Smooth muscle cell (in vitro differentiated cells): ENCODE data around the gene TCP11L1. TPM values are rescaled to one million over a fixed set of nuclear protein-coding genes. Genes with fewer than 3 reads are reported as not detected.

Experiments
- DNase-seq: peaks from one replicate; lab custom pipeline; 2025; ENCODE audit not compliant: unreplicated experiment; lab: John Stamatoyannopoulos, UW
- H2AFZ ChIP-seq: fragments of 200-600 bp; sonication (generic); 2 replicates; pipeline ENCODE4 v1.6.0; 2016; ENCODE audit warnings: antibody characterized with exemption, low read depth, mild to moderate bottlenecking
- H3F3A ChIP-seq: fragments of 200-600 bp; sonication (generic); 2 replicates; pipeline ENCODE4 v1.6.0; 2017; ENCODE audit warnings: antibody characterized with exemption, low read depth
- H3K27ac ChIP-seq: fragments of 200-600 bp; sonication (generic); 2 replicates; pipeline ENCODE4 v1.5.1; 2016; ENCODE audit warnings: low read depth, mild to moderate bottlenecking
- H3K27me3 ChIP-seq: fragments of 200-600 bp; sonication (generic); 2 replicates; pipeline ENCODE4 v1.6.1; 2016; ENCODE audit warnings: low read depth, mild to moderate bottlenecking
- H3K36me3 ChIP-seq: fragments of 200-600 bp; sonication (generic); 2 replicates; pipeline ENCODE4 v1.5.1; 2016; ENCODE audit warnings: low read depth
- H3K4me1 ChIP-seq: fragments of 200-600 bp; sonication (generic); 2 replicates; pipeline ENCODE4 v1.5.1; 2016; ENCODE audit warnings: low read depth
- H3K4me2 ChIP-seq: fragments of 200-600 bp; sonication (generic); 2 replicates; pipeline ENCODE4 v1.6.0; 2016; ENCODE audit warnings: mild to moderate bottlenecking
- H3K4me3 ChIP-seq: fragments of 200-600 bp; sonication (generic); 2 replicates; pipeline ENCODE4 v1.5.1; 2016; ENCODE audit warnings: mild to moderate bottlenecking
- H3K79me2 ChIP-seq: fragments of 200-600 bp; sonication (generic); 2 replicates; pipeline ENCODE4 v1.6.0; 2016; ENCODE audit warnings: low read depth, mild to moderate bottlenecking
- H3K9ac ChIP-seq: fragments of 200-600 bp; sonication (generic); 2 replicates; pipeline ENCODE4 v1.6.0; 2016; ENCODE audit warnings: low read depth
- H3K9me3 ChIP-seq: fragments of 200-600 bp; sonication (generic); replicated peaks from 2 replicates; pipeline ENCODE4 v1.5.1; 2016; ENCODE audit warnings: low read depth
- H4K20me1 ChIP-seq: fragments of 200-600 bp; sonication (generic); 2 replicates; pipeline ENCODE4 v1.6.0; 2016; ENCODE audit warnings: low read depth
- CTCF ChIP-seq: fragments of 200-600 bp; sonication (generic); IDR thresholded peaks from 2 replicates; pipeline ENCODE4 v1.5.1; 2017; ENCODE audit warnings: borderline replicate concordance, mild to moderate bottlenecking, antibody characterized with exemption; ENCODE audit not compliant: insufficient read depth, poor library complexity, severe bottlenecking
- WGBS: methylation state at CpG from one replicate; pipeline ENCODE4 v1.1.7; 2016; ENCODE audit warnings: low lambda C conversion rate; 5-methylcytosine and 5-hydroxymethylcytosine counted together
- polyA plus RNA-seq: library from polyadenylated mRNA; unstranded; fragments of >200 nt; fragmentation: Nextera tagmentation; extraction: Ambion mirVana; gene quantifications from 2 replicates; pipeline ENCODE4 v1.2.1, GENCODE V29; 2016
- total RNA-seq: library from RNA; depleted of rRNA; stranded (reverse); fragments of >200 nt; gene quantifications from 2 replicates; pipeline ENCODE4 v1.2.3, GENCODE V29; 2014

Gene TCP11L1
- total and polyA plus RNA-seq, 2 experiments from 2014 or later, result 7.4 to 25.4 TPM

- Histone ChIP-seq H3K27me3 (no peaks in the 10 kb centered on the region), H3K4me1 (no peaks in the 10 kb centered on the region), H3F3A (peaks cover 17% of the 10 kb centered on the region), H3K4me3 (no peak overlapping the region), H3K9ac (peak overlapping the region; percentile 87), H4K20me1 (no peaks in the 10 kb centered on the region), H3K79me2 (no peaks in the 10 kb centered on the region), H3K9me3 (no peaks in the 10 kb centered on the region), H3K27ac (peak overlapping the region; percentile 99), H3K4me2 (peak overlapping the region; percentile 63), H3K36me3 (no peaks in the 10 kb centered on the region), H2AFZ (no peak overlapping the region)
- no peak for TF ChIP-seq CTCF
- 23% methylated on average over 5 of the region's 5 CpGs for WGBS
- no peak for DNase-seq
Measured at GRCh38 chr11:33062137-33062536, 22.8 kb downstream of the TCP11L1 start.

GRCh38 chr11:33063326-33063881 is 24.0 kb downstream of the TCP11L1 start:
- Histone ChIP-seq H2AFZ (no peak overlapping the region), H3K79me2 (no peaks in the 10 kb centered on the region), H4K20me1 (no peaks in the 10 kb centered on the region), H3K27ac (peak overlapping the region; percentile 99), H3K36me3 (no peaks in the 10 kb centered on the region), H3K4me2 (no peak overlapping the region), H3K4me3 (no peak overlapping the region), H3K9ac (peak overlapping the region; percentile 76), H3F3A (peaks cover 17% of the 10 kb centered on the region), H3K4me1 (no peaks in the 10 kb centered on the region), H3K27me3 (no peaks in the 10 kb centered on the region), H3K9me3 (no peaks in the 10 kb centered on the region)
- 65% methylated on average over 3 of the region's 3 CpGs for WGBS
- no peak for DNase-seq
- no peak for TF ChIP-seq CTCF

GRCh38 chr11:33064033-33064825 is 24.9 kb downstream of the TCP11L1 start:
- H3K9me3 ChIP-seq, result no peaks in the 10 kb centered on the region
- H3K9ac ChIP-seq, result no peak overlapping the region
- H2AFZ ChIP-seq, result no peak overlapping the region
- no peak overlapping the region for H3K4me3 ChIP-seq
- peak overlapping the region; percentile 99 for H3K27ac ChIP-seq
- H3K36me3 ChIP-seq, result no peaks in the 10 kb centered on the region
- no peak overlapping the region for H3K4me2 ChIP-seq
- DNase-seq, result no peak
- H3K4me1 ChIP-seq, result no peaks in the 10 kb centered on the region
- peaks cover 17% of the 10 kb centered on the region for H3F3A ChIP-seq
- no peaks in the 10 kb centered on the region for H4K20me1 ChIP-seq
- 75% methylated on average over 11 of the region's 11 CpGs for WGBS
- no peak for TF ChIP-seq CTCF
- no peaks in the 10 kb centered on the region for H3K79me2 ChIP-seq
- H3K27me3 ChIP-seq, result no peaks in the 10 kb centered on the region
